ENCODE data around the gene CYP2W1.

The CYP2W1 gene

GRCh38 chr7:978049-978346 lies 5.0 kb upstream of the CYP2W1 start:
- H3K4me3 ChIP-seq (ENCODE audit: severe bottlenecking) = no peak overlapping the region
- H3K4me1 ChIP-seq (ENCODE audit: insufficient read depth, poor library complexity, severe bottlenecking) = peaks cover 3% of the 10 kb centered on the region
- no peak for DNase-seq (ENCODE audit: low spot score)
- no peaks in the 10 kb centered on the region for H3K27me3 ChIP-seq (ENCODE audit: insufficient read depth, poor library complexity, severe bottlenecking)
- H3K27ac ChIP-seq (ENCODE audit: poor library complexity, severe bottlenecking) = no peak overlapping the region
- no peaks in the 10 kb centered on the region for H3K9me3 ChIP-seq (ENCODE audit: severe bottlenecking)
- no peak for TF ChIP-seq CTCF (IDR thresholded peaks at IDR 0.05; ENCODE audit: poor library complexity, severe bottlenecking)
- peaks cover 8% of the 10 kb centered on the region for H3K36me3 ChIP-seq (ENCODE audit: low read depth)
- ATAC-seq (ENCODE audit: low read depth) = no peak

- Histone ChIP-seq H3K4me1 (ENCODE audit: insufficient read depth, poor library complexity, severe bottlenecking) (peaks cover 3% of the 10 kb centered on the region), H3K27ac (ENCODE audit: poor library complexity, severe bottlenecking) (no peak overlapping the region), H3K27me3 (ENCODE audit: insufficient read depth, poor library complexity, severe bottlenecking) (no peaks in the 10 kb centered on the region), H3K9me3 (ENCODE audit: severe bottlenecking) (no peaks in the 10 kb centered on the region), H3K4me3 (ENCODE audit: severe bottlenecking) (no peak overlapping the region), H3K36me3 (ENCODE audit: low read depth) (peaks cover 2% of the 10 kb centered on the region)
- ATAC-seq (ENCODE audit: low read depth) = no peak
- TF ChIP-seq CTCF (IDR thresholded peaks at IDR 0.05; ENCODE audit: poor library complexity, severe bottlenecking) = no peak
- no peak for DNase-seq (ENCODE audit: low spot score)
These were observed 4.4 kb upstream of the CYP2W1 start for GRCh38 chr7:978416-979091.

- TF ChIP-seq CTCF (IDR thresholded peaks at IDR 0.05; ENCODE audit: poor library complexity, severe bottlenecking) = no peak
- Histone ChIP-seq H3K27me3 (ENCODE audit: insufficient read depth, poor library complexity, severe bottlenecking) (no peaks in the 10 kb centered on the region), H3K27ac (ENCODE audit: poor library complexity, severe bottlenecking) (no peak overlapping the region), H3K36me3 (ENCODE audit: low read depth) (no peaks in the 10 kb centered on the region), H3K4me3 (ENCODE audit: severe bottlenecking) (no peak overlapping the region), H3K4me1 (ENCODE audit: insufficient read depth, poor library complexity, severe bottlenecking) (no peaks in the 10 kb centered on the region), H3K9me3 (ENCODE audit: severe bottlenecking) (no peaks in the 10 kb centered on the region)
- DNase-seq (ENCODE audit: low spot score) = no peak
- ATAC-seq (ENCODE audit: low read depth) = no peak
These were observed 3.8 kb upstream of the CYP2W1 start for GRCh38 chr7:979151-979550.

GRCh38 chr7:979886-980571 lies 3.0 kb upstream of the CYP2W1 start:
- H3K27me3 ChIP-seq (ENCODE audit: insufficient read depth, poor library complexity, severe bottlenecking) = no peaks in the 10 kb centered on the region
- H3K27ac ChIP-seq (ENCODE audit: poor library complexity, severe bottlenecking) = no peak overlapping the region
- DNase-seq (ENCODE audit: low spot score) (no peak), ATAC-seq (ENCODE audit: low read depth) (no peak)
- no peaks in the 10 kb centered on the region for H3K9me3 ChIP-seq (ENCODE audit: severe bottlenecking)
- H3K4me3 ChIP-seq (ENCODE audit: severe bottlenecking) = no peak overlapping the region
- no peak for TF ChIP-seq CTCF (IDR thresholded peaks at IDR 0.05; ENCODE audit: poor library complexity, severe bottlenecking)
- H3K4me1 ChIP-seq (ENCODE audit: insufficient read depth, poor library complexity, severe bottlenecking) = no peaks in the 10 kb centered on the region
- H3K36me3 ChIP-seq (ENCODE audit: low read depth) = no peaks in the 10 kb centered on the region

Measured in RWPE2 (cell line).